ENCODE data around the gene ADTRP. TPM values are rescaled to one million over a fixed set of nuclear protein-coding genes. Genes with fewer than 3 reads are reported as not detected.
"Not testable (repeated sequence)": the region's sequence is repeated elsewhere in the genome, so short reads cannot be mapped to it uniquely, and the experiment has no call there.

ADTRP gene
- total RNA-seq, 3 donors from 2014 or later: 0.48 to 2.9 (median 2.6) TPM

- Histone ChIP-seq H3K4me3 (no peak overlapping the region), H3K4me1 (no peaks in the 10 kb centered on the region), H3K27me3 (no peaks in the 10 kb centered on the region), H3K27ac (no peak overlapping the region), H3K36me3 (no peaks in the 10 kb centered on the region), H3K9me3 (no peaks in the 10 kb centered on the region)
- no peak for TF ChIP-seq POLR2A (IDR thresholded peaks at IDR 0.05)
- TF ChIP-seq CTCF (IDR thresholded peaks at IDR 0.05): no peak
- no peak for TF ChIP-seq POLR2AphosphoS5 (IDR thresholded peaks at IDR 0.05)
- intact Hi-C loops (cut with DNase I; ENCODE audit: low total_unique reads): no loop called here
- DNase-seq (ENCODE audit: low spot score in 2 of 2): no peak
Observed at GRCh38 chr6:11699576-11699975, 79.0 kb downstream of the ADTRP start.

DNA sequence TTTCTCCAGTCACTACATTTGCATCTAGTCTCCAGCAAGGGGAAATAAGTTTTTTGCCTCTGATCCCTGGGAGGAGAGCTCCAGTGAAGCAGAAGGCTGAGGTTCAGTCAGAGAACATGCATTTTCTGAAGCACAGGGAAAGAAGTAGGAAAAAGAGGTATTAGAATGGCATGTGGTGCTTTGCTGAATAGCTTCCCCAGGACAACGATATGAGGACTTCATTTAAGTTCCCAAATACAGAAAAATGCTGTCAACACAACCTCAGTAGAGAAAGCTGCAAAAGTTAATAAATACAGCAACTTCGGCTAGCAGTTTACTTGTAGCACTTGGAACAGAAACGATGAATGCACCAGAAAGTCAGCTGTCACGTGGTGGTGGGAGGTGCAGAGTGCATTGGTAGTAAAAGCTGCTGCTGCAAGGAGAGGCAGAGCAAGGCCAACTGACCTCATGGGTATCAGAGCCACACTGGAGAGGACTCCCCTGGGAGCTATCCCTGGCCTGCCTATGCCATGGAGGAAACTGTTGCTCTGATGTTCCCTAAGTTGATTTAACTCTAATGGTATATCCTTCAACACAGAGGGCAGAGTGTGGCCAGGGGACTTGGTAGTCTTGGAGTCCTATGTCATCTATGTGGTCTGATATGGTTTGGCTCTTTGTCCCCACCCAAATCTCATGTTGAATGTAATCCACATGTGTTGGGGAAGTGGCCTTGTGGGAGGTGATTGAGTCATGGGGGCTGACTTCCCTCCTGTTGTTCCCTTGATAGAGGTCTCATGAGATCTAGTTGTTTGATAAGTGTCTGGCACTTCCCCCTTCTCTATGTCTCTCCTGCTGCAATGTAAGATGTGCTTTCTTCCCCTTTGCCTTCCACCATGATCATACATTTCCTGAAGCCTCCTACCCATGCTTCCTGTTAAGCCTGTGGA is 85.9 kb downstream of the ADTRP start:
- TF ChIP-seq POLR2AphosphoS5 (IDR thresholded peaks at IDR 0.05) (no peak), CTCF (IDR thresholded peaks at IDR 0.05) (no peak), POLR2A (IDR thresholded peaks at IDR 0.05) (no peak)
- DNase-seq (ENCODE audit: low spot score in 2 of 2): no peak
- Histone ChIP-seq H3K27me3 (no peaks in the 10 kb centered on the region), H3K9me3 (no peaks in the 10 kb centered on the region), H3K27ac (no peak overlapping the region), H3K4me1 (no peaks in the 10 kb centered on the region), H3K4me3 (no peak overlapping the region), H3K36me3 (no peaks in the 10 kb centered on the region)
- intact Hi-C loops (cut with DNase I; ENCODE audit: low total_unique reads): no loop called here

DNA sequence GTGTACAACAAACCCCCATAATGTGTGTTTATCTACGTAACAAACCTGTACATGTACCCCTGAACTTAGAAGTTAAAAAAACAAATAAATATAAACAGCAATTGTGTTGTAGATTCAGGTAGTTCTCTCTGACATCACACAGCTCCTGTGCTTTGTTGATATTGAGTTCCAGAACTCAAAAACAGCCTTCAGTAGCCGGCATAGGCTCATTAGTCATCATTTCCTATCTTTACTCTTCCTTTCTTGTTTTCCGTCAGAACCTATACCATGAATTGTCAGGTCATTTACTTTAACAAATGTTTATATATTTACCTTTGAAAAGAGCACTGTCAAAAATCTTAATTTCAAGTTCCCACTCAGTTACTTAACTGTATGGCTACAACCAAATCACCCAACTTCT is 88.8 kb downstream of the ADTRP start:
- no peak for TF ChIP-seq POLR2A (IDR thresholded peaks at IDR 0.05)
- no peak for TF ChIP-seq CTCF (IDR thresholded peaks at IDR 0.05)
- no peak for DNase-seq (ENCODE audit: low spot score in 2 of 2)
- Histone ChIP-seq H3K27me3 (no peaks in the 10 kb centered on the region), H3K9me3 (no peaks in the 10 kb centered on the region), H3K4me1 (no peaks in the 10 kb centered on the region), H3K36me3 (no peaks in the 10 kb centered on the region), H3K4me3 (no peak overlapping the region), H3K27ac (no peak overlapping the region)
- intact Hi-C loops (cut with DNase I; ENCODE audit: low total_unique reads): no loop called here

DNA sequence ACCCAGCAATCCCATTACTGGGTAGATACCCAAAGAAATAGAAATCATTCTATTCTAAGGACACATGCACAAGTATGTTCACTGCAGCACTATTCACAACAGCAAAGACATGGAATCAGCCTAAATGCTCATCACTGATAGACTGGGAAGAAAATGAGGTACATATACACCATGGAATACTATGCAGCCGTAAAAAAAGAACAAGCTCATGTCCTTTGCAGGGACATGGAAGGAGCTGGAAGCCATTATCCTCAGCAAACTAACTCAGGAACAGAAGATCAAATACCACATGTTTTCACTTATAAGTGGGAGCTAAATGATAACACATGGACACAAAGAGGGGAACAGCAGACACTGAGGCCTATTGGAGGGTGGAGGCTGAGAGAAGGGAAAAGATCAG is 89.2 kb downstream of the ADTRP start:
- H3K4me1 ChIP-seq; H3K4me3 ChIP-seq; DNase-seq (ENCODE audit: low spot score in 2 of 2); H3K27ac ChIP-seq; H3K27me3 ChIP-seq; H3K36me3 ChIP-seq; H3K9me3 ChIP-seq; intact Hi-C loops (cut with DNase I; ENCODE audit: low total_unique reads): not testable (repeated sequence)

- intact Hi-C loops (cut with DNase I; ENCODE audit: low total_unique reads): no loop called here
- no peak overlapping the region for H3K27ac ChIP-seq
- H3K4me1 ChIP-seq: no peaks in the 10 kb centered on the region
- no peaks in the 10 kb centered on the region for H3K36me3 ChIP-seq
- H3K27me3 ChIP-seq: no peaks in the 10 kb centered on the region
- H3K4me3 ChIP-seq: no peak overlapping the region
- no peaks in the 10 kb centered on the region for H3K9me3 ChIP-seq
- no peak for DNase-seq (ENCODE audit: low spot score in 2 of 2)
- no peak for TF ChIP-seq POLR2A (IDR thresholded peaks at IDR 0.05)
- no peak for TF ChIP-seq POLR2AphosphoS5 (IDR thresholded peaks at IDR 0.05)
- no peak for TF ChIP-seq CTCF (IDR thresholded peaks at IDR 0.05)
Observed at GRCh38 chr6:11688425-11688709, 90.2 kb downstream of the ADTRP start.
